Osteocyte (in vitro differentiated cells): ENCODE data around the gene DDX56. TPM values are rescaled to one million over a fixed set of nuclear protein-coding genes. Genes with fewer than 3 reads are reported as not detected.
A peak's percentile ranks its signal among the peaks of the same experiment; 100 is the strongest.

Experiments used
- DNase-seq: peaks from one replicate; pipeline ENCODE4 v3.0.0; 2021; ENCODE audit warnings: mixed read lengths; ENCODE audit not compliant: unreplicated experiment; ENCODE audit errors: extremely low spot score
- H3K27ac Mint-ChIP-seq: one replicate; pipeline ENCODE4 v1.8.0; 2021; ENCODE audit warnings: mild to moderate bottlenecking, mixed read lengths; ENCODE audit not compliant: unreplicated experiment
- H3K27me3 Mint-ChIP-seq: one replicate; pipeline ENCODE4 v1.8.0; 2021; ENCODE audit warnings: mixed read lengths; ENCODE audit not compliant: unreplicated experiment
- H3K36me3 Mint-ChIP-seq: one replicate; pipeline ENCODE4 v1.8.0; 2021; ENCODE audit warnings: mixed read lengths; ENCODE audit not compliant: unreplicated experiment
- H3K4me1 Mint-ChIP-seq: one replicate; pipeline ENCODE4 v1.8.0; 2021; ENCODE audit warnings: mixed read lengths; ENCODE audit not compliant: unreplicated experiment
- H3K4me3 Mint-ChIP-seq: one replicate; pipeline ENCODE4 v1.8.0; 2021; ENCODE audit warnings: mild to moderate bottlenecking, moderate library complexity, mixed read lengths; ENCODE audit not compliant: unreplicated experiment
- H3K9me3 Mint-ChIP-seq: one replicate; pipeline ENCODE4 v1.8.0; 2021; ENCODE audit warnings: mixed read lengths; ENCODE audit not compliant: unreplicated experiment
- CTCF ChIP-seq: fragments of 200-600 bp; sonication (generic); IDR thresholded peaks from 2 replicates; pipeline ENCODE4 v1.5.0; 2021; ENCODE audit warnings: antibody characterized with exemption, mild to moderate bottlenecking, moderate library complexity
- total RNA-seq: library from RNA; stranded (reverse); gene quantifications from 2 replicates; pipeline ENCODE4 v1.2.1, GENCODE V29; 2021

Gene DDX56
- total RNA-seq, 1 donor from 2014 or later = 67.0 TPM

GRCh38 chr7:44566680-44567079, 7.0 kb downstream of the DDX56 start:
- Mint-ChIP-seq H3K27me3 (no peaks in the 10 kb centered on the region), H3K4me3 (no peak overlapping the region), H3K4me1 (no peaks in the 10 kb centered on the region), H3K9me3 (no peaks in the 10 kb centered on the region), H3K36me3 (peaks cover 52% of the 10 kb centered on the region), H3K27ac (no peak overlapping the region)
- no peak for DNase-seq
- no peak for TF ChIP-seq CTCF

DNA sequence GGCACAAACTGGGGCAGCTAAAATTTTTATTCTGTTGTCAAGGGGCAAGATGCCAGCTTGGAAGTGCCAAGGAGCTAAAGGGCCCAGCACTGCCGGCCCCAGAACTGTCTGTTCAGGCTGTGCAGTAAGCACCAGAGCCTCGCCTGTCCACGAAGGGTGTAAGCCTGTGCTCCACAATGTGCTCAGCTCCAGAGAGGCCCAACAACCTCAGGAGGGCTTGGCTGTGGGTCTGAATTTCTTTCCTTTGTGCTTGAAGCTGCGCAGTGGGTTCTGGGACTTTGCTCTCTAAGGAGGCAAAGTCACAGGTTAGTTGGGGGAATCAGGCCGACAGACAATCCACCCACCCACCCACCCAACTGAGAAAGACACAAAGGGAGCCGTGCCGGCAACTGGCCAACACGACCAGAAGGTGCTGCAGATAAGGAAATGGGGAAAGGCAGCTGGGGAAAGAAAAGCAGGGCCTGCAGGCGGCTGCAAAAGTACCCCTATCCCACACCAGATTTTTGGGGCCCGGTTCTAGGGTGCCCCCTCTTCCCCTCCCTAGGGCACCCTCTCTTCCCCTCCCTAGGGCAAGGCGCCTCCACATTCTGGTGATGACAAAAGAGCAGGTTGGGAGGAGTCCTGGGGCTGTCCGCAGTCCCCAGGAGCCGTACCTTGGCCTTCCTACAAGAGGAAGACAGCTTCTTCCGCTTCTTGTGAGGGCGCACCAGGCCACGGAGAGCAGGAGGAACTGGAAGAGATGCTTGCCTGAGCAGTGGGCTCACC, 7.7 kb downstream of the DDX56 start:
- no peaks in the 10 kb centered on the region for H3K9me3 Mint-ChIP-seq

DNA sequence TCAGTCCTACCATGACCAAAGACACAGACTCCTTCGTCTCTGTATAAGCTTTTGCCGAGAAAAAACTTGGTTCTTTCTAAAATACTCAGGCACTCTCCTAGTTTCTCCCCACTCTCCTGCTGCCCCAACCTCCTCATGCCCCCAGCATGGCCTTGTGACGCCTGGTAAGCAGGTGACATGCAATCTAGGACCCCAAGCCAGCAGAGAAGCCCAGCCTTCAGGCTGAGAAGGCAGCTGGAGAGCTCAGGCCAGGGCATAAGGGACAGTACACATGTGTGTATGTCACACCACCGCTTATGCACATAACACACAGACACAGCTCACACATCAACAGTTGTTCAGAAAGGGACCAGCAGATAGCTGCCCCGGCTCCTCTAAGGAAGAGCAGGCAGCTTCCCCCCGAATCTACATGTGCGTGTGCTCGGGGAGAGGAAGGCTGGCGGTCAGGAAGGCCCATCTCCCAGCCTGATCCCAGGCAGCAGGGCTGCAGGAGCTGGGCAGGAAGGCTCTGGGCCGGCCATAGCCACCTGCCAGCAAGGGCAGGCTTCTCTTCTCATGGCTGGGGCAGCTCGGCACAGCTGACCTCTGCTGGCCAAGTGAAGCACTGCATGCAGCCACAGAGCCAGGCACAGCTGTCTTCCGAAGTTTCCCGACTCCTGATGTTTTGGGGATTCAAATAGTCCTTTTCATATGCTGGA, 8.5 kb downstream of the DDX56 start:
- Mint-ChIP-seq H3K4me1 (no peaks in the 10 kb centered on the region), H3K4me3 (no peak overlapping the region), H3K27me3 (no peaks in the 10 kb centered on the region), H3K36me3 (peaks cover 47% of the 10 kb centered on the region), H3K9me3 (no peaks in the 10 kb centered on the region), H3K27ac (no peak overlapping the region)
- TF ChIP-seq CTCF = peak; percentile 93
- DNase-seq = no peak

More for the DNA sequence above, 7.7 kb downstream of the DDX56 start:
- Mint-ChIP-seq H3K4me1 (no peaks in the 10 kb centered on the region), H3K36me3 (peaks cover 49% of the 10 kb centered on the region), H3K27ac (no peak overlapping the region), H3K27me3 (no peaks in the 10 kb centered on the region), H3K4me3 (no peak overlapping the region)
- DNase-seq = no peak
- no peak for TF ChIP-seq CTCF

DNA sequence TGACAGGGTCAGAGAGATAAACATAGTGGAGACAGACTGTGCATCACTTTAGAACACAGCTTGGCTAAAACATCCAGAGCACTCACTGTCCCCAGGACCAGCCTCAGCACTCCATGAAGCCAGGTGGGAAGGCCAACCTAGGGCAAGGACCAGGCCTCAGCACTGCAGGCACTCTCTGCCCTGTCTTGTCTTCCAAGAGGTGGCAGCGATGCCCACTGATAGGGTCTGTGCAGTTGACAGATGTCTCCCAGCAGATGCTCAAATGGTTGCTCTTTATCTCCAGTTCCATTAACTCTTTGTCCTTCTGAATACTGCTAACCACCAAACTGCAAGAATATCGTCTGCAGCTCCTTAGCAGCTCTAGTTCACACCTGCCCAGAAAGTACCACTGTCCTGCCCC, 9.1 kb downstream of the DDX56 start:
- no peak for DNase-seq
- Mint-ChIP-seq H3K4me3 (no peak overlapping the region), H3K9me3 (no peaks in the 10 kb centered on the region)

More for the DNA sequence above, 9.1 kb downstream of the DDX56 start:
- no peak for TF ChIP-seq CTCF
- H3K36me3 Mint-ChIP-seq = peaks cover 43% of the 10 kb centered on the region
- no peak overlapping the region for H3K27ac Mint-ChIP-seq
- H3K27me3 Mint-ChIP-seq = no peaks in the 10 kb centered on the region
- no peaks in the 10 kb centered on the region for H3K4me1 Mint-ChIP-seq
